ENCODE measurements around the gene ICA1.
"Not testable (repeated sequence)": the region's sequence is repeated elsewhere in the genome, so short reads cannot be mapped to it uniquely, and the experiment has no call there.

The ICA1 gene

DNA sequence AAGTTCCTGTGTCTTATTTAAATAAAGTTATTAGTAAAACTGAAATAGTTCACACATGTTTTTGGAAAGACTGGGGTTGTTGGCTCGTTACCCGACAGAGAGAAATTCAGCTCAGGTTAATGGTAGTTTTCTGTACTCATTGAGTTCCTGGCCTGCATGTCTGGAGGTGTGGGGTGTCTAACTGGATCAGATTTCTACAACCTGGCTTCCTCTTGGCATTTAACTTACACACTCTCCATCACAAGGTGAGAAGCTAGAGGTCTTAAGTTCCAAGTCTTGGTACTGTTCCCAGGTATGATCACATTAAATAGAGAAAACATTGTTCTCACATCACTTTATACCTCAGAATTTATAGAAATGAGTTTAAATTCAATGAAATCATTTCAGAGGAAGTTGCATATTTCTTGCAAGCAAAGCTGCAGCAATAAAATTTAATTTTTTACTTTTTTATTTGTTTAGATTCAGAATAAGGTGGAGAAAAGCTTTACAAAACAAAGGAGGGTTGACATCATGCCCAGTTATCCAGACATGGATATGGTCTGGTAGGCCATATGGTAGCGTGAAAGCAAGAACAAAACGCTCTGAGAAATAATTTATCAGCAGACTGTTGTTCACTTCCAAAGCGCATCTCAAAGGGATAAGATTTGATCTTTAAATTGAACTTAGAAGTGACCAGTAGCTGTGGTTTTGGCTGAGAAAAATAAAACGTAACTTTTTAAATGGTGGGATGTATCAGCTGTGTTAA lies 172.8 kb downstream of the ICA1 start:
- no peak for DNase-seq

GRCh38 chr7:8086239-8086638 lies 175.7 kb downstream of the ICA1 start:
- no peak for DNase-seq

DNA sequence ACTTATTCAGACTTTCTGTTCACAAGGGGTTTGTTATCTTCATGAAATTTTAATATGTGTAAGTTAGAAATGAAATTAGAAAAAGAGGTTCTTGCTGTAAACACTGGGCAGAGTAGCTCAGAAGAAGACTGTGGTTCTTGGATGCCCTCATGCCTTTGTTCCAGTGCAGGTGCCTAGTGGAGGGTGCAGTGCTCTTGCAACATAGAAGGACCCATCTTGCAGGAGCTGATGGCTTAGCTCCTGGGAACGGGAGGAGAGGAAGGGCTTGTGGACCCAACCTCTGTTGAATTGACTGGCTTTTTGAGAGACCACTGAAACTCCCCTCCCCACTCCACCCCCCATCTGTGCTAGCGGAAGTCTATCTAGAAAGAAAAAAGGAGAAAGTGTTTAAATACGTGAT lies 176.5 kb downstream of the ICA1 start:
- DNase-seq: no peak

- no peak for DNase-seq
Measured at GRCh38 chr7:8084836-8085235, 177.1 kb downstream of the ICA1 start.

DNA sequence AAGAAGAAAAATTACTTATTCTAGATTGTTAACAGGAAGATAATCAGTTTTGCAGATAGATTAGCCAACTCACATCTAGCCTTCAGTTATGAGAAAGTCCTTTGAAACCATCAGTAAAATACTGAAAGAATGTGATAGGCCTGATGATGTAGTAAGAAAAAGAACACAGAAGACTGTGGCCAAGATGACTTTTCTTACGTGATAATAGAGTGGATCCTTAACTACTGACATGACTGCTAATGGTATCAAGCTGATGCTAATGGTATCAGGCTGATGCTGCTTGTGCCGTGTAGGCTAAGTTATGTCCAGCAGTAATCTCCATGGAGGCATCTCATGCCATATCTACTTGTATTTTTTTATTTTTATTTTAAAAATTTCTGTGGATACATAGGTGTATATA lies 179.2 kb downstream of the ICA1 start:
- no peak for DNase-seq

DNA sequence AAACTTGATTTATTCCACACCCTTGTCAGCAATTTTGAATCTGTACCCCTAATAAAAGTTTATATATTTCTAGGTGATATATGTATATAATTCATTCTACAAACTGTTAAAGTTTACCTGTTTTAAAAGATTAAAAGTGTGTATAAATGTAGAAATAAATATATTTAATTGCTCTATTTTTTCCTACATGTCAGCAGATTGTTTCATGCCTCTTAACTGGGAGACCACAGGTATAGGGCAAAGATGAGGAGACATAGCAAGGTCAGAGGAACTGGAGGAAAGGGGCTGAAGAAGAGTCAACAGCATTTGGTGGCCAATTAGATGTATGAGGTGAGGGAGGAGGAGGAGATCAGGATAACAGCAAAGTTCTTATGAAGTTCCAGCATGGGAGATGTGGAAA lies 183.5 kb downstream of the ICA1 start:
- no peak for DNase-seq

GRCh38 chr7:8070451-8071180 lies 191.4 kb downstream of the ICA1 start:
- no peak for DNase-seq

GRCh38 chr7:8068892-8069686 lies 192.9 kb downstream of the ICA1 start:
- no peak for DNase-seq

- no peak for DNase-seq
Measured at GRCh38 chr7:8065356-8065813, 196.6 kb downstream of the ICA1 start.

DNA sequence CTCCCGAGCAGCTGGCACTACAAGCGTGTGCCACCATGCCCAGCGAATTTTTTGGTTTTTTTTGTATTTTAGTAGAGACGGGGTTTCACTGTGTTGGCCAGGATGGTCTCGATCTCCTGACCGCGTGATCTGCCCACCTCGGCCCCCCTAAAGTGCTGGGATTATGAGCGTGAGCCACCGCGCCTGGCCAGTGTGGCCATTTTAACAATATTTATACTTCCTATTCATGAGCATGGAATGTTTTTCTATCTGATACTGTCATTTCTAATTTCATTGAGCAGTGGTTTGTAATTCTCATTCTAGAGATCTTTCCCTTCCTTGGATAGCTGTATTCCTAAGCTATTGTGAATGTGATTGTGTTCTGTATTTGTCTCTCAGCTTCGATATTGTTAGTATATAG lies 197.1 kb downstream of the ICA1 start:
- DNase-seq: no peak

- DNase-seq: no peak
Measured at GRCh38 chr7:8063706-8064297, 198.2 kb downstream of the ICA1 start.

DNA sequence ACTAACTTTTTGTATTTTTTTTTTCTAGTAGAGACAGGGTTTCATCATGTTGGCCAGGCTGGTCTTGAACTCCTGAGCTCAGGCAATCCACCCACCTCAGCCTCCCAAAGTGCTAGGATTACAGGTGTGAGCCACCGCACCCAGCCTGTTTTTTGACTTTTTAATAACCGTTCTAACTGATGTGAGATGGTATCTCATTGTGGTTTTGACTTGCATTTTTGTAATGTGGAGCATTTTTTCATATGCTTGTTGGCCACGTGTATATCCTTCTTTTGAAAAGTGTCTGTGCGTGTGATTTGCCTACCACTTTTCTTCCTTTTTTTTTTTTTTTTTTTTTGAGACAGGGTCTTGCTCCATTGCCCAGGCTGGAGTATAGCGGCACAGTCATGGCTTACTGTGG lies 198.7 kb downstream of the ICA1 start:
- DNase-seq: not testable (repeated sequence)
